Jurkat, Clone E6-1 (cell line): ENCODE data around the gene TNFAIP3.

ENCODE experiments used
- DNase-seq: peaks from one replicate; pipeline ENCODE4 v3.0.0-alpha.2; 2011; ENCODE audit warnings: low read depth, low spot score
- H3K4me3 ChIP-seq: 2 replicates; pipeline ENCODE4 v1.5.1; 2011; ENCODE audit warnings: mild to moderate bottlenecking, low read length, control low read depth, moderate library complexity

Gene TNFAIP3

GRCh38 chr6:137860394-137861005, 6.6 kb upstream of the TNFAIP3 start:
- no peak overlapping the region for H3K4me3 ChIP-seq
- DNase-seq = no peak

GRCh38 chr6:137861550-137862337, 5.3 kb upstream of the TNFAIP3 start:
- DNase-seq = no peak
- no peak overlapping the region for H3K4me3 ChIP-seq

- H3K4me3 ChIP-seq = no peak overlapping the region
- DNase-seq = no peak
Measured at GRCh38 chr6:137862419-137863090, 4.5 kb upstream of the TNFAIP3 start.

GRCh38 chr6:137863091-137863797, 3.8 kb upstream of the TNFAIP3 start:
- no peak for DNase-seq
- no peak overlapping the region for H3K4me3 ChIP-seq

GRCh38 chr6:137864812-137865508, 2.1 kb upstream of the TNFAIP3 start:
- no peak overlapping the region for H3K4me3 ChIP-seq
- DNase-seq = no peak

- no peak for DNase-seq
- peak overlapping the region; percentile 70 for H3K4me3 ChIP-seq
Measured at GRCh38 chr6:137866200-137866913, 702 bp upstream of the TNFAIP3 start.

- peak; percentile 93 for DNase-seq
- H3K4me3 ChIP-seq = peak overlapping the region; percentile 89
Measured at GRCh38 chr6:137867685-137868509, 838 bp downstream of the TNFAIP3 start.

GRCh38 chr6:137868721-137869548, 1.9 kb downstream of the TNFAIP3 start:
- peak overlapping the region; percentile 89 for H3K4me3 ChIP-seq
- no peak for DNase-seq

- no peak for DNase-seq
- peak overlapping the region; percentile 89 for H3K4me3 ChIP-seq
Measured at GRCh38 chr6:137869549-137870307, 2.7 kb downstream of the TNFAIP3 start.

- DNase-seq = no peak
- peak overlapping the region; percentile 89 for H3K4me3 ChIP-seq
Measured at GRCh38 chr6:137870308-137870644, 3.2 kb downstream of the TNFAIP3 start.

- DNase-seq = peak; percentile 65
- H3K4me3 ChIP-seq = peak overlapping the region; percentile 89
Measured at GRCh38 chr6:137870744-137871247, 3.7 kb downstream of the TNFAIP3 start.

GRCh38 chr6:137871291-137871690, 4.2 kb downstream of the TNFAIP3 start:
- peak overlapping the region; percentile 89 for H3K4me3 ChIP-seq
- DNase-seq = no peak

- H3K4me3 ChIP-seq = no peak overlapping the region
- no peak for DNase-seq
Measured at GRCh38 chr6:137871831-137872454, 4.9 kb downstream of the TNFAIP3 start.

GRCh38 chr6:137872581-137873115, 5.6 kb downstream of the TNFAIP3 start:
- DNase-seq = no peak
- no peak overlapping the region for H3K4me3 ChIP-seq

GRCh38 chr6:137873273-137873762, 6.3 kb downstream of the TNFAIP3 start:
- H3K4me3 ChIP-seq = no peak overlapping the region
- DNase-seq = no peak
